Measurements from ENCODE around the gene DLGAP1. TPM values are rescaled to one million over a fixed set of nuclear protein-coding genes. Genes with fewer than 3 reads are reported as not detected.

The DLGAP1 gene
- total and polyA plus RNA-seq, 2 donors: 0.24 to 0.41 TPM

DNA sequence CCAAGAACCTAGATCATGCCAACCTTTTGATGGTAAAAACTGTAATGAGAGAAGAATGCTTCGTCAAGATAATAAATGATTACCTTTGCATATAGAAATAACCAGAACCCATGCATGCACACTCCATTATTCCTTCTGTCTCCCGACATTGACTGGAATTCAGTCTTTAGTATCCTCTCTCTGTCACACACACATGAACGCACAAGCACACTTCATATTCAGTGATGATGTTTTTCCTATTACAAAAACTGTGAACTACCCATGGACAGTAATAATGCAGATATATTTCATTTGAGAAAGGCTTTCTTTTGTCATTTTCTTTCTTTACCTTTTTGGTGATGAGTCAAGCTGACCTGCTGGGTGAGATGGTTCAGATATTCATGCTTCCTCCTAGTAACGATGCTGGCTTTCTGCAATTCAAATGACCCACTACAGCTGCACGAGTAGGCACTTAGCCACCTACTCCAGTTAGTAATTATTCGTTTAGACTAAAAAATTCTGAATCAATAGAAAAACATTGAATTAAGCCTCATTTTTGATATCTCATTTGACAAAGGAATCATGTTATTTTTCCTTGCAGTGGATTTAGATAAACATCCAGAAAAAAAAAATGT is 623.0 kb downstream of the DLGAP1 start:
- H3K36me3 ChIP-seq (ENCODE audit: control insufficient read depth in 2 of 2, insufficient read depth in 2 of 2, low read length in 1 of 2): no peaks in the 10 kb centered on the region

GRCh38 chr18:3830604-3831003 is 624.5 kb downstream of the DLGAP1 start:
- H3K36me3 ChIP-seq (ENCODE audit: control insufficient read depth in 2 of 2, insufficient read depth in 2 of 2, low read length in 1 of 2): no peaks in the 10 kb centered on the region

More for the DNA sequence above, 623.0 kb downstream of the DLGAP1 start:
- H3K4me3 ChIP-seq (ENCODE audit: low read length in 2 of 2): no peak overlapping the region
- H3K4me1 ChIP-seq (ENCODE audit: control insufficient read depth in 2 of 2, insufficient read depth in 2 of 2, low read length in 2 of 2): no peaks in the 10 kb centered on the region
- no peaks in the 10 kb centered on the region for H3K9me3 ChIP-seq (ENCODE audit: control insufficient read depth in 2 of 2, insufficient read depth in 1 of 2, low read length in 1 of 2)
- no peaks in the 10 kb centered on the region for H3K27me3 ChIP-seq (ENCODE audit: control insufficient read depth in 2 of 2, insufficient read depth in 1 of 2, low read length in 1 of 2)
- DNase-seq (ENCODE audit: low read depth in 6 of 9, low spot score in 9 of 9): no peak
- no peak overlapping the region for H3K27ac ChIP-seq (ENCODE audit: low read depth in 1 of 2, low read length in 1 of 2)
- 85% methylated on average over 6 of the region's 6 CpGs for WGBS

GRCh38 chr18:3827236-3827845 is 627.8 kb downstream of the DLGAP1 start:
- Histone ChIP-seq H3K27me3 (ENCODE audit: control insufficient read depth in 2 of 2, insufficient read depth in 1 of 2, low read length in 1 of 2) (no peaks in the 10 kb centered on the region), H3K4me1 (ENCODE audit: control insufficient read depth in 2 of 2, insufficient read depth in 2 of 2, low read length in 2 of 2) (no peaks in the 10 kb centered on the region), H3K36me3 (ENCODE audit: control insufficient read depth in 2 of 2, insufficient read depth in 2 of 2, low read length in 1 of 2) (no peaks in the 10 kb centered on the region), H3K27ac (ENCODE audit: low read depth in 1 of 2, low read length in 1 of 2) (no peak overlapping the region), H3K9me3 (ENCODE audit: control insufficient read depth in 2 of 2, insufficient read depth in 1 of 2, low read length in 1 of 2) (no peaks in the 10 kb centered on the region), H3K4me3 (ENCODE audit: low read length in 2 of 2) (no peak overlapping the region)
- 79% methylated on average over 6 of the region's 6 CpGs for WGBS
- DNase-seq (ENCODE audit: low read depth in 6 of 9, low spot score in 9 of 9): no peak

More at GRCh38 chr18:3830604-3831003, 624.5 kb downstream of the DLGAP1 start:
- Histone ChIP-seq H3K9me3 (ENCODE audit: control insufficient read depth in 2 of 2, insufficient read depth in 1 of 2, low read length in 1 of 2) (no peaks in the 10 kb centered on the region), H3K27ac (ENCODE audit: low read depth in 1 of 2, low read length in 1 of 2) (no peak overlapping the region), H3K4me3 (ENCODE audit: low read length in 2 of 2) (no peak overlapping the region), H3K4me1 (ENCODE audit: control insufficient read depth in 2 of 2, insufficient read depth in 2 of 2, low read length in 2 of 2) (no peaks in the 10 kb centered on the region), H3K27me3 (ENCODE audit: control insufficient read depth in 2 of 2, insufficient read depth in 1 of 2, low read length in 1 of 2) (no peaks in the 10 kb centered on the region)
- WGBS: 97% methylated on average over 1 of the region's 1 CpG
- DNase-seq (ENCODE audit: low read depth in 6 of 9, low spot score in 9 of 9): no peak

GRCh38 chr18:3826021-3826420 is 629.1 kb downstream of the DLGAP1 start:
- no peaks in the 10 kb centered on the region for H3K27me3 ChIP-seq (ENCODE audit: control insufficient read depth in 2 of 2, insufficient read depth in 1 of 2, low read length in 1 of 2)
- H3K36me3 ChIP-seq (ENCODE audit: control insufficient read depth in 2 of 2, insufficient read depth in 2 of 2, low read length in 1 of 2): no peaks in the 10 kb centered on the region
- no peak overlapping the region for H3K4me3 ChIP-seq (ENCODE audit: low read length in 2 of 2)
- 96% methylated on average over 4 of the region's 4 CpGs for WGBS
- no peaks in the 10 kb centered on the region for H3K9me3 ChIP-seq (ENCODE audit: control insufficient read depth in 2 of 2, insufficient read depth in 1 of 2, low read length in 1 of 2)
- no peaks in the 10 kb centered on the region for H3K4me1 ChIP-seq (ENCODE audit: control insufficient read depth in 2 of 2, insufficient read depth in 2 of 2, low read length in 2 of 2)
- no peak overlapping the region for H3K27ac ChIP-seq (ENCODE audit: low read depth in 1 of 2, low read length in 1 of 2)
- DNase-seq (ENCODE audit: low read depth in 6 of 9, low spot score in 9 of 9): no peak

DNA sequence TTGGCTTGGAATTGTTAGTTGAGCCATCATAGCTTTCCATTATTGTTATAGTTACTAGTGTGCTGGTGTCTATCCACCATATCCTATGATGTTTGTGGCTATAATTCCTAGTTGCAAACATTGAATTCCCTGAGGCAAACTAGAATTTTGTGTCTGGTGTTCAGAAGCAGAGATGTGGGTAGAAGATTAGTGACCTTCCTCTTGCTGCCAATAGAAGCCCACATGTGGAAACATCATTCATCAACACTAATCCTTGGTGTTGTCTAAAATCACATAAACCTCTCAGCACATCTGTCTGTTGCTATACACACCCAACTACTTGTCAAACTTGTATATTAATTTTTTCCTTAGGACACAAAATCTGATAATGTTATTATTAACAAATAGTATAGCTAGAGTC is 631.0 kb downstream of the DLGAP1 start:
- no peaks in the 10 kb centered on the region for H3K9me3 ChIP-seq (ENCODE audit: control insufficient read depth in 2 of 2, insufficient read depth in 1 of 2, low read length in 1 of 2)
- H3K4me1 ChIP-seq (ENCODE audit: control insufficient read depth in 2 of 2, insufficient read depth in 2 of 2, low read length in 2 of 2): no peaks in the 10 kb centered on the region
- H3K27me3 ChIP-seq (ENCODE audit: control insufficient read depth in 2 of 2, insufficient read depth in 1 of 2, low read length in 1 of 2): no peaks in the 10 kb centered on the region
- DNase-seq (ENCODE audit: low read depth in 6 of 9, low spot score in 9 of 9): no peak
- no peak overlapping the region for H3K27ac ChIP-seq (ENCODE audit: low read depth in 1 of 2, low read length in 1 of 2)
- no peaks in the 10 kb centered on the region for H3K36me3 ChIP-seq (ENCODE audit: control insufficient read depth in 2 of 2, insufficient read depth in 2 of 2, low read length in 1 of 2)
- no peak overlapping the region for H3K4me3 ChIP-seq (ENCODE audit: low read length in 2 of 2)

- no peaks in the 10 kb centered on the region for H3K36me3 ChIP-seq (ENCODE audit: control insufficient read depth in 2 of 2, insufficient read depth in 2 of 2, low read length in 1 of 2)
- no peaks in the 10 kb centered on the region for H3K4me1 ChIP-seq (ENCODE audit: control insufficient read depth in 2 of 2, insufficient read depth in 2 of 2, low read length in 2 of 2)
- no peak for DNase-seq (ENCODE audit: low read depth in 6 of 9, low spot score in 9 of 9)
- no peak overlapping the region for H3K4me3 ChIP-seq (ENCODE audit: low read length in 2 of 2)
- no peaks in the 10 kb centered on the region for H3K9me3 ChIP-seq (ENCODE audit: control insufficient read depth in 2 of 2, insufficient read depth in 1 of 2, low read length in 1 of 2)
- H3K27ac ChIP-seq (ENCODE audit: low read depth in 1 of 2, low read length in 1 of 2): no peak overlapping the region
- no peaks in the 10 kb centered on the region for H3K27me3 ChIP-seq (ENCODE audit: control insufficient read depth in 2 of 2, insufficient read depth in 1 of 2, low read length in 1 of 2)
- 95% methylated on average over 3 of the region's 3 CpGs for WGBS
Measured at GRCh38 chr18:3823073-3823472, 632.0 kb downstream of the DLGAP1 start.

DNA sequence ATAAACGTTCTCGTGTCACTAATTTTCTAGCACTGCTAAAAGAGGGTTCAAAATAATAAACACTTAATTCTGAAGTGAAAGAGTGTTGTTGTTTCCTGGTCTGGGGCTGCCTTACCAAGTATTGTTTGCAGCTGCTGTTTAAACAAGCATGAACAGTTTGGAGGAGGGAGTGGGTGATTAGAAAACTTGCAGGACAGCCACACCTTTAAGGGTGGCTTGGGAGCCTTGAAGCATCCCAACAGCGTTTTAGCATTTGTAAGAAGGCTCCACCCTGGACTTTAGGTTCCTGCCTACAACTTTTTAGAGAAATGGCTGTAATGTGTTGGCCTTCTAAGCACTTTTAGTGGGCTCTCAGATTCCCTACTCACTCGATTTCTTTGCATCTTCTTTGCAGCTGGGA is 633.6 kb downstream of the DLGAP1 start:
- Histone ChIP-seq H3K9me3 (ENCODE audit: control insufficient read depth in 2 of 2, insufficient read depth in 1 of 2, low read length in 1 of 2) (no peaks in the 10 kb centered on the region), H3K36me3 (ENCODE audit: control insufficient read depth in 2 of 2, insufficient read depth in 2 of 2, low read length in 1 of 2) (no peaks in the 10 kb centered on the region), H3K4me1 (ENCODE audit: control insufficient read depth in 2 of 2, insufficient read depth in 2 of 2, low read length in 2 of 2) (no peaks in the 10 kb centered on the region), H3K4me3 (ENCODE audit: low read length in 2 of 2) (no peak overlapping the region), H3K27ac (ENCODE audit: low read depth in 1 of 2, low read length in 1 of 2) (no peak overlapping the region), H3K27me3 (ENCODE audit: control insufficient read depth in 2 of 2, insufficient read depth in 1 of 2, low read length in 1 of 2) (no peaks in the 10 kb centered on the region)
- DNase-seq (ENCODE audit: low read depth in 6 of 9, low spot score in 9 of 9): no peak
- WGBS: 93% methylated on average over 4 of the region's 4 CpGs

DNA sequence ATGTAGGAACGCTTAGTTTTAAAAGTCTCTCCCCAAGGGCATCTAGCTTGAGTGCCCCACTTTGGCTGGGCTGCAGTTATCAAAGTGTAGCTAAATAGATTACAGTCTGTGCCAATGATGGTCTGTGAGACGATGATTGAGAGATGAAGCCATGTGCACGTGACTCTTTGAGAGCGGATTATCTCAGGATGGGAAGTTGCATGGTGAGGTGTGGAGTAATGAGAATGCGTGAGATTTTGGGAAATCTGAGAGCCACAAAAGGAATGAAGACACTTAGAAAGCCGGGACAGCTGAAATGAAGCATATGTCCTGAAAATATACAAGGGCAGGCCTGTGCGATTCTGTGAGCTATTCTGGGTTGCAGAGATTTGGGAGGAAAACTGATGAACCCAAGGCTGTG is 635.1 kb downstream of the DLGAP1 start:
- Histone ChIP-seq H3K27me3 (ENCODE audit: control insufficient read depth in 2 of 2, insufficient read depth in 1 of 2, low read length in 1 of 2) (no peaks in the 10 kb centered on the region), H3K4me3 (ENCODE audit: low read length in 2 of 2) (no peak overlapping the region), H3K4me1 (ENCODE audit: control insufficient read depth in 2 of 2, insufficient read depth in 2 of 2, low read length in 2 of 2) (no peaks in the 10 kb centered on the region), H3K9me3 (ENCODE audit: control insufficient read depth in 2 of 2, insufficient read depth in 1 of 2, low read length in 1 of 2) (no peaks in the 10 kb centered on the region), H3K27ac (ENCODE audit: low read depth in 1 of 2, low read length in 1 of 2) (no peak overlapping the region), H3K36me3 (ENCODE audit: control insufficient read depth in 2 of 2, insufficient read depth in 2 of 2, low read length in 1 of 2) (no peaks in the 10 kb centered on the region)
- whole genome bisulfite sequencing: 94% methylated on average over 7 of the region's 7 CpGs
- no peak for DNase-seq (ENCODE audit: low read depth in 6 of 9, low spot score in 9 of 9)

- no peak for DNase-seq (ENCODE audit: low read depth in 6 of 9, low spot score in 9 of 9)
- 67% methylated on average over 3 of the region's 3 CpGs for WGBS
- Histone ChIP-seq H3K36me3 (ENCODE audit: control insufficient read depth in 2 of 2, insufficient read depth in 2 of 2, low read length in 1 of 2) (no peaks in the 10 kb centered on the region), H3K4me3 (ENCODE audit: low read length in 2 of 2) (no peak overlapping the region), H3K27ac (ENCODE audit: low read depth in 1 of 2, low read length in 1 of 2) (no peak overlapping the region), H3K9me3 (ENCODE audit: control insufficient read depth in 2 of 2, insufficient read depth in 1 of 2, low read length in 1 of 2) (no peaks in the 10 kb centered on the region), H3K27me3 (ENCODE audit: control insufficient read depth in 2 of 2, insufficient read depth in 1 of 2, low read length in 1 of 2) (no peaks in the 10 kb centered on the region), H3K4me1 (ENCODE audit: control insufficient read depth in 2 of 2, insufficient read depth in 2 of 2, low read length in 2 of 2) (no peaks in the 10 kb centered on the region)
Measured at GRCh38 chr18:3816610-3817363, 638.3 kb downstream of the DLGAP1 start.

Data from thymus (tissue), 11 donors.